Mucosa of stomach (tissue), 1 donor: ENCODE data around the gene SRGN.

Experiments
- H3K27me3 ChIP-seq: one replicate; pipeline ENCODE4 v1.7.0; 2013; ENCODE audit warnings: mild to moderate bottlenecking, low read length; ENCODE audit not compliant: control insufficient read depth, insufficient read depth
- H3K36me3 ChIP-seq: one replicate; pipeline ENCODE4 v1.7.0; 2013; ENCODE audit warnings: low read length; ENCODE audit not compliant: control insufficient read depth, insufficient read depth
- H3K4me1 ChIP-seq: one replicate; pipeline ENCODE4 v1.7.0; 2013; ENCODE audit warnings: mild to moderate bottlenecking, low read length; ENCODE audit not compliant: control insufficient read depth, insufficient read depth
- H3K4me3 ChIP-seq: one replicate; pipeline ENCODE4 v1.7.0; 2013; ENCODE audit warnings: low read length
- H3K9ac ChIP-seq: one replicate; pipeline ENCODE4 v1.7.0; 2013; ENCODE audit warnings: mild to moderate bottlenecking, low read length, moderate library complexity
- H3K9me3 ChIP-seq: one replicate; pipeline ENCODE4 v1.7.0; 2013; ENCODE audit warnings: mild to moderate bottlenecking, low read length, moderate library complexity; ENCODE audit not compliant: control insufficient read depth
- donor health status: Pancreatic carcinoma.

SRGN gene

GRCh38 chr10:69086001-69086509 lies 1.8 kb upstream of the SRGN start:
- Histone ChIP-seq H3K9ac (peak overlapping the region; percentile 17), H3K36me3 (no peaks in the 10 kb centered on the region), H3K9me3 (no peaks in the 10 kb centered on the region), H3K4me1 (peaks cover 4% of the 10 kb centered on the region), H3K4me3 (no peak overlapping the region), H3K27me3 (no peaks in the 10 kb centered on the region)

DNA sequence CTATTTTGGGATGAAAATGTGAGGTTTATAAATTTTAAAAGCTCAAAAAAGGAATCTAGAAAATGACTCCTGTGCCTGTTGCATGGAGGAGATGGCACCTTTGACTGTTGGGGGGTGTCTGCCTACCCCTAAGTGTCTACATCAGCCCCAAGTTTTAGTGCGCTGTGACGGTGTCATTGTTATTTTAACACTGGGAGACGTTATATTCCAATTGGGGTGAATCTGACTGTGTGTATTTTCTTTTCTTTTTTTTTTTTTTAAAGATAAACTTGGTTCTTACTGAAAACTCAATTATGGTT lies 517 bp downstream of the SRGN start:
- H3K27me3 ChIP-seq = no peaks in the 10 kb centered on the region
- H3K4me1 ChIP-seq = peaks cover 4% of the 10 kb centered on the region
- no peak overlapping the region for H3K4me3 ChIP-seq
- no peaks in the 10 kb centered on the region for H3K9me3 ChIP-seq
- peak overlapping the region; percentile 74 for H3K9ac ChIP-seq
- H3K36me3 ChIP-seq = no peaks in the 10 kb centered on the region

DNA sequence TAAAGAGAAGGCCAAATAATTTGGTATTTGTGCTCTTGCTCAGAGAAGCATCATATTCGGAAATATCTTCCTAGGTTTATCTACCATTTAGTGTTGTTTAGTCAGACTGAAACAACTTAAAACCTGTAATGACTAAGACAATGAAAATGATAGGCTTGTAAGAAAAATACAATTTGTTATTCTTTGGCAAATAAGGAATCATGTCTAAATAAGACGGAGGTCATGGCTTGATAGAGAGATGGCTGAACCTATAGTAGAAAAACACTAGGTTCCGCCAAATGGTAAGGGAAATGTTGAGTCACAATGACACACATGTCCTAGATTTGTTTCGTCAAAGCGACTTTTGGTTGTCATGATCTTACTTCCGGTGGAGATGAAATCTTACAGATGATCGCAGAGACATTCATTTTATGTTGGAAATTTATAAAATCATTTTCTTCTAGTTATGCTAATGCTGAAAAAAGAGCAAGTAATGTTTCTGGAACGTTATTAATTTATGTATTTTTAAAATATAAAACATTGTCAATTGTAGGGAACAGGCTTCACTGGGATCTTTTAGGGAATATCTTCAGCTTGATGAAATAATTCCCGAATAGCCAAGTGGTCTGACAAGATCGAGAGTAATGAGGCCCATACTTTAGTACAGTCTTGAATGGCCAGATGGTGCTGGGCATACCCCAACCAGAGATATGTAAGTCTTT lies 1.0 kb downstream of the SRGN start:
- Histone ChIP-seq H3K36me3 (no peaks in the 10 kb centered on the region), H3K27me3 (no peaks in the 10 kb centered on the region), H3K9ac (peak overlapping the region; percentile 74), H3K9me3 (no peaks in the 10 kb centered on the region), H3K4me3 (no peak overlapping the region), H3K4me1 (peaks cover 4% of the 10 kb centered on the region)

DNA sequence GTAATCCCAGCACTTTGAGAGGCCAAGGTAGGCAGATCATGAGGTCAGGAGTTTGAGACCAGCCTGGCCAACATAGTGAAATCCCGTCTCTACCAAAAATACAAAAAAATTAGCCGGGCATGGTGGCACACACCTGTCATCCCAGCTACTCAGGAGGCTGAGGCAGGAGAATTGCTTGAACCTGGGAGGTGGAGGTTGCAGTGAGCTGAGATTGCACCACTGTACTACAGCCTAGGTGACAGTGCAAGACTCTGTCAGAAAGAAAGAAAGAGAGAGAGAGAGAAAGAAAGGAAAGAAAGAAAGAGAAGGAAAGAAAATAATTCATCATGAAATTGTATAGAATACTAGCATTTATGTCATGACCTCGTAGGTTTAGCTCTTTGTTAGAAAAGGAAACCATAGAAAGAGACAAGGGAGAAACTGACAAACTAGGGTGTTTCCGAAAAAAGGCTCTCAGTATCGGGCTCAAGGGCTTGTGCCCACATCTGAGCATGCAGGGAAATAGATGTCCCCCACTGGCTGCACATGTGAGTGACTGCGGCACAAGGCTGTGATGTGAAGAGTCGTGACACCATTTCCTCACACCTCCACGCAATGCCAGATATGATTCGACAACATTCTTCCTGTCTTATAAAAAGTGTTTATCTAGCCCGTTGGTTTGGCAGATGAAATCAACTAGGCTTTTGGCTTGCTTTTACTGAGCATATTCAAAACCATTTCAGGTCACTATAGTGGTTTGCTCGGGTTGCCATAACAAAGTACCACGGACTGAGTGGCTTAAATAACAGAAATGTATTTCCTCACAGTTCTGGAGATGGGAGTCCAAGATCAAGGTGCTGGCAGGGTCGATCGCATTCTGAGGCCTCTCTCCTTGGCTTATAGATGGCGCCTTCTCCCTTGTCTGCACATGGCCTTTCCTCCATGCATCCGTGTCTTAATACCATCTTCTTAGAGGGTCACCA lies 2.0 kb downstream of the SRGN start:
- Histone ChIP-seq H3K27me3 (no peaks in the 10 kb centered on the region), H3K4me3 (no peak overlapping the region), H3K9me3 (no peaks in the 10 kb centered on the region), H3K4me1 (peaks cover 4% of the 10 kb centered on the region), H3K9ac (peak overlapping the region; percentile 52), H3K36me3 (no peaks in the 10 kb centered on the region)

GRCh38 chr10:69090685-69091084 lies 2.8 kb downstream of the SRGN start:
- H3K9ac ChIP-seq = no peak overlapping the region
- H3K4me1 ChIP-seq = peaks cover 4% of the 10 kb centered on the region
- no peaks in the 10 kb centered on the region for H3K36me3 ChIP-seq
- no peak overlapping the region for H3K4me3 ChIP-seq
- no peaks in the 10 kb centered on the region for H3K9me3 ChIP-seq
- no peaks in the 10 kb centered on the region for H3K27me3 ChIP-seq

DNA sequence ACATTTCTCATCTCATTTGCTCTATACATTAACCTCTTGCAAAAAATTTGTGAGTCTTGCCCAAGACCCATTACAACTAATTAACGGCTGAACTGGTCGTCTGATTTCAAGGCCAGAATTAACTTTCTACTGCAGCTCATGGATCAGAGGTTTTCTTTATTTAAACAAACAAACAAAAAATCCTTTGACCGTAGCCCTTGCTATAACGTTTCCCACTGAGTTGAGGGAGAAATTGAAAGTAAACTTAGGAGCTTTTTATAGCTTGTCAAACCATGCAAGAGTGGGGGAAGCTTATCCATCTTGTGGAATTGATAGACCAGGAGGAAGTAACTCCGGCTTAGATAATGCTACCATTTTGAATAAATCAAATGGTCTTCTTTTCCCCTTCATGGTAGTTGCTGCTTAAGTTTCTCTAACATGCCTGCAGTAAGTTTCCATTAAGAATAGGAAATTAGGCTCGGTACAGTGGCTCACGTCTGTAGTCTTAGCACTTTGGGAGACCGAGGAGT lies 3.3 kb downstream of the SRGN start:
- no peak overlapping the region for H3K9ac ChIP-seq
- H3K36me3 ChIP-seq = no peaks in the 10 kb centered on the region
- no peaks in the 10 kb centered on the region for H3K9me3 ChIP-seq
- H3K27me3 ChIP-seq = no peaks in the 10 kb centered on the region
- H3K4me3 ChIP-seq = no peak overlapping the region
- H3K4me1 ChIP-seq = peaks cover under 1% of the 10 kb centered on the region

DNA sequence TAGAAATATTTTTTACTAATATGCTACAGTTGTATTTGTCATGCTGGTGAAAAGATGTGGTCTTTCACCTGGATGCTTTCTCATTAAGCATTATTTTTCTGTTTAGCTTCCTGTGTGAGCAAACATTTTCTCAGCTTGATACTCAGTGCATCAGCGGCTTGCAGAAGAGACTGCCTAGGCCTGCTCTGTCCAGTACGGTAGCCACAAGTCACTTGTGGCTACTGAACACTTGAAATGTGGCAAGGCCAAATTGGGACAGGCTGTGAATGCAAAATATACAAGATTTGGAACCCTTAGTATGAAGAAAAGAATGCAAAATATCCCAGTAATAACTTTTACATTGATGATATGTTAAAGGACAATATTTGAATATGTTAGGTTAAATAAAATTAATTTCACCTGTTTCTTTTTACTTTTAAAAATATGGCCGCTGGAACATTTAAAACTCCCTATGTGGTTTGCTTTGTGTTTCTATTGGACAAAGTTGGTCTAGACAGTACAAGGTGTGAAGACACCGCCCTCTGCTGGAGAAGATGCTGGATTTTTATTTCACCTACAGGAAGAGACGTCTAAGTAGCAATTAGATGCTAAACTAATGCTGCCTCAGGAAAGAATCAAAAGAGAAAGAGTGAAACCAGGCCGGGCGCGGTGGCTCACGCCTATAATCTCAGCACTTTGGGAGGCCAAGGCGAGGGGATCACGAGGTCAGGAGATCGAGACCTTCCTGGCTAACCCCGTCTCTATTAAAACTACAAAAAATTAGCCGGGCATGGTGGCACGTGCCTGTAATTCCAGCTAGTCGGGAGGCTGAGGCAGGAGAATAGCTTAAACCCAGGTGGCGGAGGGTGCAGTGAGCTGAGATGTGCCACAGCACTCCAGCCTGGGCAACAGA lies 5.3 kb downstream of the SRGN start:
- no peaks in the 10 kb centered on the region for H3K9me3 ChIP-seq
- H3K4me1 ChIP-seq = no peaks in the 10 kb centered on the region
- H3K27me3 ChIP-seq = no peaks in the 10 kb centered on the region
- H3K4me3 ChIP-seq = no peak overlapping the region
- no peaks in the 10 kb centered on the region for H3K36me3 ChIP-seq
- H3K9ac ChIP-seq = no peak overlapping the region

GRCh38 chr10:69093933-69094332 lies 6.0 kb downstream of the SRGN start:
- Histone ChIP-seq H3K36me3 (no peaks in the 10 kb centered on the region), H3K9ac (no peak overlapping the region), H3K4me3 (no peak overlapping the region), H3K4me1 (no peaks in the 10 kb centered on the region), H3K9me3 (no peaks in the 10 kb centered on the region), H3K27me3 (no peaks in the 10 kb centered on the region)

GRCh38 chr10:69096045-69096444 lies 8.1 kb downstream of the SRGN start:
- Histone ChIP-seq H3K36me3 (no peaks in the 10 kb centered on the region), H3K4me3 (no peak overlapping the region), H3K9ac (no peak overlapping the region), H3K9me3 (no peaks in the 10 kb centered on the region), H3K27me3 (no peaks in the 10 kb centered on the region), H3K4me1 (no peaks in the 10 kb centered on the region)

DNA sequence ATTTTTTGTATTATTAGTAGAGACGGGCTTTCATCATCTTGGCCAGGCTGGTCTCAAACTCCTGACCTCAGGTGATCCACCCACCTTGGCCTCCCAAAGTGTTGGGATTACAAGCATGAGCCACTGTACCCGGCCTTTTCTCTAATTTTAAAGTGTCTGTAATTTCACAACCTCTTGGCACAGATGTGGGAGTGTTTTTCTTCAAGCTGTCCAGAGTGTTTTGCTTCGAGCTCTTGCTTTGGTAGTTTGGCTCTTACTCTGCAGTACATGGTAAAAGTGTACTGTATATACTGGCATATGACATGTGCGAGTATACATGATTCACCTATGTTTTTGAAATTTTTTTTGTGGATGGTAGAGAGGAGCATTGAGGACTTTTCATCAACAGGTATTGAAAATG lies 9.8 kb downstream of the SRGN start:
- Histone ChIP-seq H3K9me3 (no peaks in the 10 kb centered on the region), H3K9ac (no peak overlapping the region), H3K27me3 (peaks cover 4% of the 10 kb centered on the region), H3K4me1 (no peaks in the 10 kb centered on the region), H3K36me3 (no peaks in the 10 kb centered on the region), H3K4me3 (no peak overlapping the region)

DNA sequence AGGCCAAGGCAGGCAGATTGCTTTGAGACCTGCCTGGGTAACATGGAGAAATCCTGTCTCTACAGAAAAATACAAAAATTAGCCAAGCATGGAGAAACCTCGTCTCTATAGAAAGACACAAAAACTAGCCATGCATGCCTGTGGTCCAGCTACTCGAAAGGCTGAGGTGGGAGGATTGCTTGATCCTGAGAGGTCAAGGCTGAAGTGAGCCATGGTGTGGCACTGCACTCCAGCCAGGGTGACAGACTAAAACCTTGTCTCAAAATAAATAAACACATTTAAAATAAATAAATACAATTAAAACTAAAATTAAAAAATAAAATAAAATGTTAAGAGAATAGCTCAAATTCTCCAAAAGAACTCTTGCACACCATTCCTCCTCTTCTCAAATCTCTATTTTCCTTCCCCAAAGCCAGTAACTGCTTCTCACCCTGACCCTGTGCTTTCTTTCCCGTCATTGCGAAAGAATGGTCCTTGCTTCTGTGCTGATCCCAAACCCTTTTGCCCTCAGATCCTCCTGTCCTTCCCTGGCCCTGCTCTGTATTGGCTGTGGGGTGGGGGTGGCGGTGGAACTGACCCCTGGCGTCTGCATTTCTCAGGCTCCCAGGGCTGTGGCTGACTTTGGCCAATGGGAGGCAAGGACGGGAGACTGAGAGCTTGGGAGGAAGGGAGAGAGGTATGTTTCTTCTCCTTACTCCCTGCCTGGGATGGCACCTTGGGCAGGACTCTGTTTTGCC lies 12.4 kb downstream of the SRGN start:
- no peaks in the 10 kb centered on the region for H3K4me1 ChIP-seq
- H3K9me3 ChIP-seq = no peaks in the 10 kb centered on the region
- no peak overlapping the region for H3K9ac ChIP-seq
- H3K27me3 ChIP-seq = peaks cover 4% of the 10 kb centered on the region
- no peak overlapping the region for H3K4me3 ChIP-seq
- H3K36me3 ChIP-seq = no peaks in the 10 kb centered on the region
